GM19043 (cell line): Measurements from ENCODE around the gene PTPRCAP.

ENCODE experiments used
- ATAC-seq: cut with Tn5 transposase; IDR thresholded peaks from one replicate; pipeline ENCODE4 v1.9.1; 2021; ENCODE audit warnings: low read depth; ENCODE audit not compliant: unreplicated experiment

The PTPRCAP gene

GRCh38 chr11:67441731-67442351 lies 4.4 kb upstream of the PTPRCAP start:
- ATAC-seq, result no peak

- ATAC-seq, result no peak
Measured at GRCh38 chr11:67441098-67441563, 3.6 kb upstream of the PTPRCAP start.

GRCh38 chr11:67440229-67441097 lies 3.0 kb upstream of the PTPRCAP start:
- ATAC-seq, result no peak

- ATAC-seq, result no peak
Measured at GRCh38 chr11:67439321-67440228, 2.1 kb upstream of the PTPRCAP start.

GRCh38 chr11:67438158-67438902 lies 848 bp upstream of the PTPRCAP start:
- no peak for ATAC-seq

GRCh38 chr11:67437809-67438157 lies 301 bp upstream of the PTPRCAP start:
- ATAC-seq, result no peak

GRCh38 chr11:67436459-67437081 lies 912 bp downstream of the PTPRCAP start:
- ATAC-seq, result peak; percentile 42

- no peak for ATAC-seq
Measured at GRCh38 chr11:67435727-67436458, 1.6 kb downstream of the PTPRCAP start.

- ATAC-seq, result no peak
Measured at GRCh38 chr11:67435031-67435726, 2.3 kb downstream of the PTPRCAP start.

- no peak for ATAC-seq
Measured at GRCh38 chr11:67434395-67434881, 3.0 kb downstream of the PTPRCAP start.

GRCh38 chr11:67433536-67434394 lies 3.7 kb downstream of the PTPRCAP start:
- ATAC-seq, result no peak

GRCh38 chr11:67432655-67433349 lies 4.7 kb downstream of the PTPRCAP start:
- ATAC-seq, result no peak

- ATAC-seq, result no peak
Measured at GRCh38 chr11:67431346-67432249, 5.9 kb downstream of the PTPRCAP start.

- no peak for ATAC-seq
Measured at GRCh38 chr11:67429722-67430121, 7.8 kb downstream of the PTPRCAP start.

GRCh38 chr11:67429038-67429668 lies 8.3 kb downstream of the PTPRCAP start:
- ATAC-seq, result no peak
